ENCODE results near the gene MYOCOS. TPM values are rescaled to one million over a fixed set of nuclear protein-coding genes. Genes with fewer than 3 reads are reported as not detected.
"Not testable (repeated sequence)": the region's sequence is repeated elsewhere in the genome, so short reads cannot be mapped to it uniquely, and the experiment has no call there.

The MYOCOS gene
- total RNA-seq, 5 donors from 2014 or later (not counting 1 experiment from before 2014, with no cell fraction given), result 0.18 to 0.33 TPM; not detected in 3

- H3K27ac Mint-ChIP-seq, result no peak overlapping the region
- DNase-seq, result no peak
- 100% methylated on average over 1 of the region's 1 CpG for WGBS (ENCODE audit: insufficient coverage)
- no peak overlapping the region for H3K4me3 ChIP-seq (ENCODE audit: control insufficient read depth in 1 of 2, extremely low read depth in 1 of 2, low read length in 1 of 2)
- H3K36me3 ChIP-seq (ENCODE audit: control insufficient read depth in 2 of 2, extremely low read depth in 1 of 2, insufficient read depth in 1 of 2, low read length in 1 of 2), result no peaks in the 10 kb centered on the region
- H3K4me3 Mint-ChIP-seq, result no peak overlapping the region
- ChIA-PET CTCF (no interaction called here), POLR2A (no interaction called here)
- no peaks in the 10 kb centered on the region for H3K27me3 ChIP-seq (replicated peaks in 1 of 2; ENCODE audit: control insufficient read depth in 2 of 2, extremely low read depth in 1 of 2, insufficient read depth in 2 of 2, low read length in 1 of 2)
- no peaks in the 10 kb centered on the region for H3K36me3 Mint-ChIP-seq
- no peaks in the 10 kb centered on the region for H3K4me1 ChIP-seq (ENCODE audit: control insufficient read depth in 1 of 2, extremely low read depth in 1 of 2, insufficient read depth in 2 of 2, low read length in 2 of 2)
- H3K9me3 ChIP-seq, result no peaks in the 10 kb centered on the region
- no peak for ATAC-seq (replicated peaks in 1 of 4)
- H3K27ac ChIP-seq (ENCODE audit: low read length), result no peak overlapping the region
- H3K9me3 Mint-ChIP-seq, result no peaks in the 10 kb centered on the region
- no peaks in the 10 kb centered on the region for H3K4me1 Mint-ChIP-seq
- H3K27me3 Mint-ChIP-seq, result no peaks in the 10 kb centered on the region
Measured at GRCh38 chr1:171613282-171613681, 8.8 kb upstream of the MYOCOS start.

GRCh38 chr1:171615122-171615906, 6.7 kb upstream of the MYOCOS start:
- H3K4me1 ChIP-seq (ENCODE audit: control insufficient read depth in 1 of 2, extremely low read depth in 1 of 2, insufficient read depth in 2 of 2, low read length in 2 of 2); H3K36me3 Mint-ChIP-seq; H3K27me3 Mint-ChIP-seq; POLR2A ChIA-PET; H3K9me3 ChIP-seq; ATAC-seq (replicated peaks in 1 of 4); H3K4me3 Mint-ChIP-seq; H3K4me1 Mint-ChIP-seq; DNase-seq; H3K9me3 Mint-ChIP-seq; H3K4me3 ChIP-seq (ENCODE audit: control insufficient read depth in 1 of 2, extremely low read depth in 1 of 2, low read length in 1 of 2); H3K27me3 ChIP-seq (replicated peaks in 1 of 2; ENCODE audit: control insufficient read depth in 2 of 2, extremely low read depth in 1 of 2, insufficient read depth in 2 of 2, low read length in 1 of 2); H3K36me3 ChIP-seq (ENCODE audit: control insufficient read depth in 2 of 2, extremely low read depth in 1 of 2, insufficient read depth in 1 of 2, low read length in 1 of 2); CTCF ChIA-PET; H3K27ac Mint-ChIP-seq; H3K27ac ChIP-seq (ENCODE audit: low read length): not testable (repeated sequence)
- WGBS (ENCODE audit: insufficient coverage), result 78% methylated on average over 3 of the region's 14 CpGs

- Mint-ChIP-seq H3K4me3 (no peak overlapping the region), H3K36me3 (no peaks in the 10 kb centered on the region), H3K27me3 (no peaks in the 10 kb centered on the region), H3K4me1 (no peaks in the 10 kb centered on the region), H3K27ac (no peak overlapping the region), H3K9me3 (no peaks in the 10 kb centered on the region)
- no peak overlapping the region for H3K4me3 ChIP-seq (ENCODE audit: control insufficient read depth in 1 of 2, extremely low read depth in 1 of 2, low read length in 1 of 2)
- CTCF ChIA-PET, result no interaction called here
- no peak for ATAC-seq (replicated peaks in 1 of 4)
- H3K36me3 ChIP-seq (ENCODE audit: control insufficient read depth in 2 of 2, extremely low read depth in 1 of 2, insufficient read depth in 1 of 2, low read length in 1 of 2), result no peaks in the 10 kb centered on the region
- no peak for DNase-seq
- H3K4me1 ChIP-seq (ENCODE audit: control insufficient read depth in 1 of 2, extremely low read depth in 1 of 2, insufficient read depth in 2 of 2, low read length in 2 of 2), result no peaks in the 10 kb centered on the region
- no peaks in the 10 kb centered on the region for H3K9me3 ChIP-seq
- POLR2A ChIA-PET, result no interaction called here
- H3K27me3 ChIP-seq (replicated peaks in 1 of 2; ENCODE audit: control insufficient read depth in 2 of 2, extremely low read depth in 1 of 2, insufficient read depth in 2 of 2, low read length in 1 of 2), result no peaks in the 10 kb centered on the region
- WGBS (ENCODE audit: insufficient coverage), result 67% methylated on average over 1 of the region's 2 CpGs
- no peak overlapping the region for H3K27ac ChIP-seq (ENCODE audit: low read length)
Measured at GRCh38 chr1:171616586-171616985, 5.5 kb upstream of the MYOCOS start.

GRCh38 chr1:171623651-171624331, 1.7 kb downstream of the MYOCOS start:
- Histone ChIP-seq H3K27me3 (replicated peaks in 1 of 2; ENCODE audit: control insufficient read depth in 2 of 2, extremely low read depth in 1 of 2, insufficient read depth in 2 of 2, low read length in 1 of 2) (peaks cover 0 to 10% of the 10 kb centered on the region in 2 experiments), H3K36me3 (ENCODE audit: control insufficient read depth in 2 of 2, extremely low read depth in 1 of 2, insufficient read depth in 1 of 2, low read length in 1 of 2) (no peaks in the 10 kb centered on the region), H3K27ac (ENCODE audit: low read length) (no peak overlapping the region), H3K4me1 (ENCODE audit: control insufficient read depth in 1 of 2, extremely low read depth in 1 of 2, insufficient read depth in 2 of 2, low read length in 2 of 2) (no peaks in the 10 kb centered on the region), H3K4me3 (ENCODE audit: control insufficient read depth in 1 of 2, extremely low read depth in 1 of 2, low read length in 1 of 2) (no peak overlapping the region), H3K9me3 (no peaks in the 10 kb centered on the region)
- WGBS (ENCODE audit: insufficient coverage), result 80% methylated on average over 1 of the region's 9 CpGs
- no peak overlapping the region for H3K27ac Mint-ChIP-seq
- CTCF ChIA-PET, result no interaction called here
- POLR2A ChIA-PET, result no interaction called here
- no peak for ATAC-seq (replicated peaks in 1 of 4)
- H3K27me3 Mint-ChIP-seq, result peaks cover 6 to 10% of the 10 kb centered on the region in 2 donors
- H3K36me3 Mint-ChIP-seq, result no peaks in the 10 kb centered on the region
- no peaks in the 10 kb centered on the region for H3K4me1 Mint-ChIP-seq
- no peaks in the 10 kb centered on the region for H3K9me3 Mint-ChIP-seq
- DNase-seq, result no peak
- H3K4me3 Mint-ChIP-seq, result no peak overlapping the region

GRCh38 chr1:171625225-171625624, 3.2 kb downstream of the MYOCOS start:
- Mint-ChIP-seq H3K4me3 (no peak overlapping the region), H3K27ac (no peak overlapping the region), H3K4me1 (no peaks in the 10 kb centered on the region), H3K27me3 (peaks cover 16% of the 10 kb centered on the region in 2 donors), H3K9me3 (no peaks in the 10 kb centered on the region), H3K36me3 (no peaks in the 10 kb centered on the region)
- no peaks in the 10 kb centered on the region for H3K36me3 ChIP-seq (ENCODE audit: control insufficient read depth in 2 of 2, extremely low read depth in 1 of 2, insufficient read depth in 1 of 2, low read length in 1 of 2)
- H3K27me3 ChIP-seq (replicated peaks in 1 of 2; ENCODE audit: control insufficient read depth in 2 of 2, extremely low read depth in 1 of 2, insufficient read depth in 2 of 2, low read length in 1 of 2), result peaks cover 0 to 10% of the 10 kb centered on the region in 2 experiments
- no peaks in the 10 kb centered on the region for H3K9me3 ChIP-seq
- DNase-seq (no peak), ATAC-seq (replicated peaks in 1 of 4) (no peak)
- ChIA-PET POLR2A (no interaction called here), CTCF (no interaction called here)
- H3K4me3 ChIP-seq (ENCODE audit: control insufficient read depth in 1 of 2, extremely low read depth in 1 of 2, low read length in 1 of 2), result no peak overlapping the region
- H3K27ac ChIP-seq (ENCODE audit: low read length), result no peak overlapping the region
- no CpG with 5 or more reads among the region's 1 CpG for WGBS (ENCODE audit: insufficient coverage)
- H3K4me1 ChIP-seq (ENCODE audit: control insufficient read depth in 1 of 2, extremely low read depth in 1 of 2, insufficient read depth in 2 of 2, low read length in 2 of 2), result no peaks in the 10 kb centered on the region

GRCh38 chr1:171627020-171627419, 5.0 kb downstream of the MYOCOS start:
- no peaks in the 10 kb centered on the region for H3K4me1 ChIP-seq (ENCODE audit: control insufficient read depth in 1 of 2, extremely low read depth in 1 of 2, insufficient read depth in 2 of 2, low read length in 2 of 2)
- ChIA-PET CTCF (no interaction called here), POLR2A (no interaction called here)
- Mint-ChIP-seq H3K36me3 (no peaks in the 10 kb centered on the region), H3K4me3 (no peak overlapping the region), H3K27ac (no peak overlapping the region), H3K27me3 (peaks cover 21 to 22% of the 10 kb centered on the region in 2 donors), H3K9me3 (no peaks in the 10 kb centered on the region), H3K4me1 (no peaks in the 10 kb centered on the region)
- no peak for ATAC-seq (replicated peaks in 1 of 4)
- H3K9me3 ChIP-seq, result no peaks in the 10 kb centered on the region
- no peak overlapping the region for H3K4me3 ChIP-seq (ENCODE audit: control insufficient read depth in 1 of 2, extremely low read depth in 1 of 2, low read length in 1 of 2)
- H3K27me3 ChIP-seq (replicated peaks in 1 of 2; ENCODE audit: control insufficient read depth in 2 of 2, extremely low read depth in 1 of 2, insufficient read depth in 2 of 2, low read length in 1 of 2), result peaks cover 0 to 10% of the 10 kb centered on the region in 2 experiments
- no peaks in the 10 kb centered on the region for H3K36me3 ChIP-seq (ENCODE audit: control insufficient read depth in 2 of 2, extremely low read depth in 1 of 2, insufficient read depth in 1 of 2, low read length in 1 of 2)
- WGBS (ENCODE audit: insufficient coverage), result no CpG with 5 or more reads among the region's 5 CpGs
- DNase-seq, result no peak
- H3K27ac ChIP-seq (ENCODE audit: low read length), result no peak overlapping the region
